Renal pelvis (tissue), 4 donors: ENCODE data around the gene FMNL3. TPM values are rescaled to one million over a fixed set of nuclear protein-coding genes. Genes with fewer than 3 reads are reported as not detected.

ENCODE experiments used
- DNase-seq: peaks from one replicate; pipeline ENCODE4 v3.0.0-alpha.2; 2013
- polyA plus RNA-seq, 3 donors: library from polyadenylated mRNA; unstranded; fragments of 120-200 nt; gene quantifications; one replicate each; pipeline ENCODE4 v1.2.1, GENCODE V29; 2013; ENCODE audit not compliant: insufficient read length in 3 of 3

The FMNL3 gene
- polyA plus RNA-seq, 3 donors = 37.1 to 39.0 (median 37.1) TPM

DNA sequence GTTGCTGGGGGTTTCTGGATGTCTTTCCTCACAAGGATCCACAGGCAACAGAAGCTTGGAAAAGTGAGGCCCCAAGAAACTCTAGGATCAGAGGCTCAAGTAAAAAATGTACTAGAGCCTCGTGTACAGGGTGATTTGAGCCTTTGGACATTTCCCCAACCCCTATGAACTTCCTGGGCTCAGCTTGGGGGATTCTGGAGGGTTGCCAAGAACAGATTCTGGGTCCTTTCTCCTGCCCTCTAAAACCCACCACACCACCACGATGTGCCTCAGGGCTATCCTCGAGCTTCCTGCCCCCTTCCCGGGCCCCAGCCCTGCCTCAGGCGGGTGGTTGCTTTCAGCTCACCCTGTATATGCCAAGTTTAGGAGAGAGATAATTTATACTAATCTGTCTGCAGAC, 102.3 kb downstream of the FMNL3 start:
- DNase-seq = no peak

DNA sequence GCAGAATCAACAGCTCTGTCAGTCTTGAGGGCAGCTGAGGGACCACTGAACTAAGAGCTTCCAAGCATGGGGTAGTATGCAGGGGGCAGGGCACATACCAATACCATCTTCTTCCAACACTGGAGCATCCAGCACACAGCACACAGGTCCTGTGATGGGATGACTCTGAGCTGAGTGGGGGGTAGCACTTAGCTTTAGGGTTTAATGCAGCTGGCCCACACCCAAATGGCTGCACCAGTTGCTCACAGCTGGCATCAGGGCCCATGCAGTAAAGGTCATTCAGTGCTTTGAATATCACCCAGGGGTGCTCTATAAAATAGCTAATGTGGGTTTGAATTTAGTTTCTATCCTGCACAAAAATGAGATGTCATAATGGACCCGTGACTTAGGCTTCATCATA, 103.5 kb downstream of the FMNL3 start:
- DNase-seq = no peak

DNA sequence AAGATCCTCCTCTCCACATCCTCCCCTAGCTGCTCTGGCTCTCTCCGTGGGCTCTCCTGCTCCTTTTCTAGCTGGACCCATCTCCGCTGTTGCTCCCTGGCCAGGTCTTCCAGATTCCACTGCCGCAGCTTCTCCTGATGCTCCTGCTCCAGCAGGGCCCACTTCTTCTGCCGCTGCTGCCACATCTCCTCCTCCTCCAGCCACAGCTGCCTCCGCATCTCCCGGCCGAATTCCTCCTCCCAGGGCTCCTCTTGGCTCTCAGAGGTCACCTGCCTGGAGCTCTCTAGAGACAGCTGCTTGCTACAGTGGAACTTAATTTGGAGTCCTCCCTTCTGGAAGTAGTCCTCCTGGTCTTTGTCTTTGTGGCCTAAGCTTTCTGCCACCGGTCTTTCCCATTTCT, 107.2 kb downstream of the FMNL3 start:
- no peak for DNase-seq

DNA sequence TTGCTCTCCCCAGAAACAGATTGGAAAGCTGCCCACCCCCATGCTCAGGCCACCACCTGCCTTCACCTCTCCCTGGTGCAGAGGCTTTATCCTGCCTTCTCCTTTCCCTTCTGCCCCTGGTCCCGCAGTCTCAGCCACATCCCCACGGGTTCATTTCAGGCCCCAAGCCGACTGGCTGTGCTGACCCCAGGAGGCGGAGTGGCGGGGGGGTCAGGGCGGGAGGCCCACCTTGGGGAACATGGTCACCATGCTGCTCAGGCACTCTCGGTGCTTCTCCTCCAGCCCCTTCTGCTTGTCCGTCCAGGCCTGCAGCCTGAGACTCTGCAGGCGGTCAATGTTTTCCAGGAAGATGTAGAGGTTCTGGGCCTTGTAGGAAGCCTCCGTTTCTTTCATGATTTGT, 108.7 kb downstream of the FMNL3 start:
- no peak for DNase-seq

DNA sequence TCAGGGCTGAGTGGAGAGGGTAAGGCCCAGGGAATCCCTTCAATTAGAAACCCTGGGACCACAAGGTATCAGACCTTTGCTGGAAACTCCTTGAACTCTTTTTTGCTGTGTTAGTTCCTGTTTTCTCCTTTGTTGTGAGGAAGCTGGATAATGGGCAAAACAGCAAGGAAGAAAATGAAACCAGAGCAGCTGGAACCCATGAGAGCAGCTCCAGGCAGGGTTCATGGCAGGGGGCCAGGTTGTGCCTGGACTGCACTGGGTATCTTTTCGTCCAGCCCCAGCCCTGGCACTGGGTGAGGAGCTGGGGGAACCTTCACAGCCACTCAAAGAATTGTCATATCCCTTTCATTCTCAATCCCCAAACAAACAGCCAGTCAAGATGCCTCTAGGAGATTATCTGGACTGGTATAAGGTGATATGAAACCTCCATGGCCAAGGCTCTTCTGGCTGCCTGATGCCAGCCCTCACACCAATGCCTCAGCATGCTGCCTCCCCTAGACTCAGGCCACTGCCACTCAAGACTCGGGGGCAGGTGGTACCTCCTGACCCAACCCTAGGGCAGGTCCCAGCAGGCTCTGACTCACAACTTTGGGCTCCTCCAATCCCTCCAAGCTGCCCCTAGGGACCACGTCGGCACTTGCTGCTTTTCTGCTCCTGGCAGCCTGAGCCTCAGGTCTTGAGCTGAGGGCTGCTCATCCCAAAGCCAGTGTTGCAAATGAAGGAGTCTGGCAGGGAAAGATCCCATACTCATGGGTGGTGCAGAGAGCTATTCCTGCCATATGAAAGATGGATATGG, 118.3 kb downstream of the FMNL3 start:
- DNase-seq = no peak

DNA sequence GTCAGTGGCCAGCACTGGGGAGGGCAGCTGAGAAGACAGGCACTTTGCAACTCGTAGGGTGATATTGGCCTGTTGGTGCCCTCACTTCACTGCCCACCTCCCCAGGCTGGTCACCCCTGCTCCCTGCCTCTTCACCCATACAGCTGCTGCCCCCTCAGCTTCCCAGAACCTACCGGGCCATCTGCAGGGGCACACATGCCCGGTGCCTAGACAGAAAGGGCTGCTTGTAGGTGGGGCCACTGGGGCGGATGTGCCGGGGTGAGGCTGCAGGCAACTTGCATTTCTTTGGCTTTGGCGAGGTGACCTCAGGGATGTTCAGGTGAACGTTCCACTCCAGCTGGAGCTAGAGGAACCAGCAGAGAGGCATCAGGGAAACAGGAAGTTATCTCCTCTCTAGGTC, 118.9 kb downstream of the FMNL3 start:
- no peak for DNase-seq

DNA sequence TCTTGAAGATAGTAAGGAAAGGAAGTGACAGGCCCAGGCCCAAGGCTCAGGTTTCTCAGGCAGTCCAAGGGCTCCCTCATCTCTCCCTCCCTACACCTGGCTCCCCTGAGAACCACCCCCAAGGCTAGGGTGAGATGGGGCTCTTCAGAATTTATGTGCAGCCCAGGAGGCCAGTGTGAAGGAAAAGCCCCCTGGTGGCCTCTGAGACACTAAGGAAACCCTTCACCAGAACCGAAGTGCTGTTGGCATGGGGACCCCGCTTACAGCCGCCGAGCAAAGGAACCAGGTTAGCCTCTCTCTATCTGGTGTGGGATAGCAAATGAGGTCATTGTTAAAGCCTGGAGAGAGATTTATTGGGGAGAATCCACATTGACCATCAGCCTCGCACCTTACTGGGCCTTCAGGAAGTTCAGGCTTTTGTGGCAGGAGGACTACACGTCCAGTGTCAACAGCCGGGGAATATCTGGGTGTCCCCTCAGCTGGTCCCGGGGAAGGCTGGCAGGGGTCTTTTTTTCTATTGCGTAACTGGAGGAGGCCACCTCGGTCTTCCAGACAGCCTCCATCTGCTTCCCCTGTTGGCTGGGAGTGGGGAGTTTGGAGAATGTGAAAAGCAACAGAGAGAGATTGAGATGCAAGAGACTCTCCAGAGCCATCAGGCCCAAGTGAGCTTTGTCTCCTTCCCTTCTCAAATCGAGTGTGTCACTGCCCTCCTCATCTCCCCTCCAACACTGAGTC, 119.9 kb downstream of the FMNL3 start:
- DNase-seq = no peak

Other genes starting within 250 kb of the FMNL3 start
- 1 to 10 TPM; 6.4 to 8.0 (median 6.7) TPM for gene KCNH3, start 168.4 kb downstream of the FMNL3 start, polyA plus RNA-seq
- 10 to 100 TPM; 72.6 to 81.3 (median 77.1) TPM for gene MCRS1, start 139.3 kb downstream of the FMNL3 start, polyA plus RNA-seq
- 1 to 10 TPM in 2 of 3 donors, under 1 TPM in 1; 0.93 to 3.9 (median 3.9) TPM for gene FAM186B, start 101.8 kb downstream of the FMNL3 start, polyA plus RNA-seq
- gene PRPF40B, start 83.8 kb downstream of the FMNL3 start, polyA plus RNA-seq = 10 to 100 TPM; 25.0 to 34.9 (median 32.1) TPM
- gene TMBIM6, start 34.2 kb upstream of the FMNL3 start, polyA plus RNA-seq = 100 to 1,000 TPM; 714 to 750 (median 741) TPM
- gene NCKAP5L, start 121.0 kb upstream of the FMNL3 start, polyA plus RNA-seq = 10 to 100 TPM; 23.4 to 27.7 (median 23.5) TPM
- 1 to 10 TPM; 7.4 to 9.7 (median 9.4) TPM for gene BCDIN3D, start 135.7 kb upstream of the FMNL3 start, polyA plus RNA-seq
- 1 to 10 TPM; 1.9 to 5.4 (median 4.9) TPM for gene FAIM2, start 196.5 kb upstream of the FMNL3 start, polyA plus RNA-seq
- 100 to 1,000 TPM in 2 of 3 donors, 10 to 100 TPM in 1; 75.1 to 170 (median 128) TPM for gene AQP2, start 243.3 kb upstream of the FMNL3 start, polyA plus RNA-seq